ENCODE results near the gene COQ8B. TPM values are rescaled to one million over a fixed set of nuclear protein-coding genes. Genes with fewer than 3 reads are reported as not detected.

COQ8B gene
- total and polyA plus RNA-seq, 4 donors, result 34.7 to 78.8 (median 52.3) TPM

DNA sequence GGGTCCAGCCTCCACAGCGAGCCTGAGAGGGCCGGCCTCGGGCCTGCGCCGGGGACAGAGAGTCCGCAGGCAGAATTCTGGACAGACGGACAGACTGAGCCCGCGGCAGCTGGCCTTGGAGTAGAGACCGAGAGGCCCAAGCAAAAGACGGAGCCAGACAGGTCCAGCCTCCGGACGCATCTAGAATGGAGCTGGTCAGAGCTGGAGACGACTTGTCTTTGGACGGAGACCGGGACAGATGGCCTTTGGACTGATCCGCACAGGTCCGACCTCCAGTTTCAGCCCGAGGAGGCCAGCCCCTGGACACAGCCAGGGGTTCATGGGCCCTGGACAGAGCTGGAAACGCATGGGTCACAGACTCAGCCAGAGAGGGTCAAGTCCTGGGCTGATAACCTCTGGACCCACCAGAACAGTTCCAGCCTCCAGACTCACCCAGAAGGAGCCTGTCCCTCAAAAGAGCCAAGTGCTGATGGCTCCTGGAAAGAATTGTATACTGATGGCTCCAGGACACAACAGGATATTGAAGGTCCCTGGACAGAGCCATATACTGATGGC, 716 bp upstream of the COQ8B start:
- peak overlapping the region; percentile 74 to 92 for H3K9ac ChIP-seq (ENCODE audit: insufficient read depth in 1 of 2, low read length in 2 of 2)
- no peaks in the 10 kb centered on the region for H3K27me3 ChIP-seq (ENCODE audit: control insufficient read depth in 3 of 3, insufficient read depth in 3 of 3, low read length in 2 of 3)
- H3K4me1 ChIP-seq (ENCODE audit: control insufficient read depth in 5 of 5, insufficient read depth in 5 of 5, low read length in 5 of 5), result peaks cover 12 to 47% (median 20%) of the 10 kb centered on the region in 5 donors
- peak in 2 of 3 donors; percentile 18 to 39 for DNase-seq
- WGBS, 2 donors, result 1 to 3% methylated on average over 20 of the region's 20 CpGs
- peak overlapping the region; percentile 93 to 95 for H3K27ac ChIP-seq (ENCODE audit: low read depth in 1 of 2, low read length in 1 of 2)
- TF ChIP-seq CTCF (IDR thresholded peaks at IDR 0.05; ENCODE audit: control extremely low read depth, extremely low read depth), result no peak
- ATAC-seq (ENCODE audit: insufficient read depth, low FRiP score), result no peak
- no peaks in the 10 kb centered on the region for H3K9me3 ChIP-seq (ENCODE audit: control insufficient read depth in 4 of 4, insufficient read depth in 3 of 4, low read length in 3 of 4)
- peaks cover 0 to 5% (median 0%) of the 10 kb centered on the region in 4 donors for H3K36me3 ChIP-seq (ENCODE audit: control insufficient read depth in 4 of 4, insufficient read depth in 4 of 4, low read length in 4 of 4)
- peak overlapping the region; percentile 79 for H3K4me3 ChIP-seq

- H3K36me3 ChIP-seq (ENCODE audit: control insufficient read depth in 4 of 4, insufficient read depth in 4 of 4, low read length in 4 of 4), result peaks cover 0 to 9% (median 0%) of the 10 kb centered on the region in 4 donors
- DNase-seq (no peak), ATAC-seq (ENCODE audit: insufficient read depth, low FRiP score) (no peak)
- H3K27ac ChIP-seq (ENCODE audit: low read depth in 1 of 2, low read length in 1 of 2), result peak overlapping the region; percentile 93 to 95
- TF ChIP-seq CTCF (IDR thresholded peaks at IDR 0.05; ENCODE audit: control extremely low read depth, extremely low read depth), result no peak
- WGBS, 2 donors, result 5 to 8% methylated on average over 8 of the region's 8 CpGs
- H3K4me3 ChIP-seq, result peak overlapping the region; percentile 40
- no peaks in the 10 kb centered on the region for H3K9me3 ChIP-seq (ENCODE audit: control insufficient read depth in 4 of 4, insufficient read depth in 3 of 4, low read length in 3 of 4)
- no peaks in the 10 kb centered on the region for H3K27me3 ChIP-seq (ENCODE audit: control insufficient read depth in 3 of 3, insufficient read depth in 3 of 3, low read length in 2 of 3)
- peaks cover under 1 to 47% (median 20%) of the 10 kb centered on the region in 5 donors for H3K4me1 ChIP-seq (ENCODE audit: control insufficient read depth in 5 of 5, insufficient read depth in 5 of 5, low read length in 5 of 5)
- peak overlapping the region; percentile 72 to 94 for H3K9ac ChIP-seq (ENCODE audit: insufficient read depth in 1 of 2, low read length in 2 of 2)
These were observed 630 bp downstream of the COQ8B start for GRCh38 chr19:40716031-40716481.

GRCh38 chr19:40714441-40715299, 2.0 kb downstream of the COQ8B start:
- WGBS, 2 donors, result 2 to 4% methylated on average over 31 of the region's 31 CpGs
- Histone ChIP-seq H3K27me3 (ENCODE audit: control insufficient read depth in 3 of 3, insufficient read depth in 3 of 3, low read length in 2 of 3) (no peaks in the 10 kb centered on the region), H3K9me3 (ENCODE audit: control insufficient read depth in 4 of 4, insufficient read depth in 3 of 4, low read length in 3 of 4) (no peaks in the 10 kb centered on the region), H3K9ac (ENCODE audit: insufficient read depth in 1 of 2, low read length in 2 of 2) (peak overlapping the region; percentile 12 to 72), H3K4me3 (peak overlapping the region; percentile 30), H3K27ac (ENCODE audit: low read depth in 1 of 2, low read length in 1 of 2) (peak overlapping the region; percentile 86 to 93), H3K4me1 (ENCODE audit: control insufficient read depth in 5 of 5, insufficient read depth in 5 of 5, low read length in 5 of 5) (peaks cover 0 to 41% (median 11%) of the 10 kb centered on the region in 5 donors), H3K36me3 (ENCODE audit: control insufficient read depth in 4 of 4, insufficient read depth in 4 of 4, low read length in 4 of 4) (peaks cover 0 to 9% (median under 1%) of the 10 kb centered on the region in 4 donors)
- DNase-seq (peak; percentile 95), ATAC-seq (ENCODE audit: insufficient read depth, low FRiP score) (peak; percentile 62)
- no peak for TF ChIP-seq CTCF (IDR thresholded peaks at IDR 0.05; ENCODE audit: control extremely low read depth, extremely low read depth)
